ENCODE measurements around the gene IMPG2.

IMPG2 gene

GRCh38 chr3:101240719-101241399 lies 79.5 kb downstream of the IMPG2 start:
- in situ Hi-C loops (cut with HindIII; ENCODE audit: low sequenced_read_pairs) = no loop called here
- no peak for TF ChIP-seq CTCF (IDR thresholded peaks at IDR 0.05; ENCODE audit: low read depth, low read length, missing control alignments)
- DNase-seq (ENCODE audit: low read depth) = no peak
- no peak overlapping the region for H3K4me3 ChIP-seq (ENCODE audit: low read depth, low read length)

GRCh38 chr3:101235048-101235447 lies 85.3 kb downstream of the IMPG2 start:
- in situ Hi-C loops (cut with HindIII; ENCODE audit: low sequenced_read_pairs) = no loop called here
- no peak overlapping the region for H3K4me3 ChIP-seq (ENCODE audit: low read depth, low read length)
- TF ChIP-seq CTCF (IDR thresholded peaks at IDR 0.05; ENCODE audit: low read depth, low read length, missing control alignments) = no peak
- DNase-seq (ENCODE audit: low read depth) = no peak

GRCh38 chr3:101230618-101231017 lies 89.8 kb downstream of the IMPG2 start:
- H3K4me3 ChIP-seq (ENCODE audit: low read depth, low read length) = no peak overlapping the region
- no peak for TF ChIP-seq CTCF (IDR thresholded peaks at IDR 0.05; ENCODE audit: low read depth, low read length, missing control alignments)
- no peak for DNase-seq (ENCODE audit: low read depth)
- in situ Hi-C loops (cut with HindIII; ENCODE audit: low sequenced_read_pairs) = no loop called here

GRCh38 chr3:101229681-101230080 lies 90.7 kb downstream of the IMPG2 start:
- no peak for DNase-seq (ENCODE audit: low read depth)

GRCh38 chr3:101228441-101228840 lies 91.9 kb downstream of the IMPG2 start:
- no peak for DNase-seq (ENCODE audit: low read depth)
- TF ChIP-seq CTCF (IDR thresholded peaks at IDR 0.05; ENCODE audit: low read depth, low read length, missing control alignments) = no peak
- H3K4me3 ChIP-seq (ENCODE audit: low read depth, low read length) = no peak overlapping the region
- in situ Hi-C loops (cut with HindIII; ENCODE audit: low sequenced_read_pairs) = no loop called here

More at GRCh38 chr3:101229681-101230080, 90.7 kb downstream of the IMPG2 start:
- TF ChIP-seq CTCF (IDR thresholded peaks at IDR 0.05; ENCODE audit: low read depth, low read length, missing control alignments) = no peak
- no peak overlapping the region for H3K4me3 ChIP-seq (ENCODE audit: low read depth, low read length)
- in situ Hi-C loops (cut with HindIII; ENCODE audit: low sequenced_read_pairs) = no loop called here

- no peak for TF ChIP-seq CTCF (IDR thresholded peaks at IDR 0.05; ENCODE audit: low read depth, low read length, missing control alignments)
- in situ Hi-C loops (cut with HindIII; ENCODE audit: low sequenced_read_pairs) = no loop called here
- no peak for DNase-seq (ENCODE audit: low read depth)
- no peak overlapping the region for H3K4me3 ChIP-seq (ENCODE audit: low read depth, low read length)
Measured at GRCh38 chr3:101224739-101225138, 95.6 kb downstream of the IMPG2 start.
